Trophoblast cell (in vitro differentiated cells and primary cell): ENCODE results near the gene AGA.

Experiments used
- DNase-seq, 2 donors: peaks; one replicate each; pipeline ENCODE4 v3.0.0-alpha.2; 2016
- H2AFZ ChIP-seq: 2 replicates; pipeline ENCODE4 v1.6.1; 2013; ENCODE audit warnings: low read length, moderate library complexity, mild to moderate bottlenecking; ENCODE audit not compliant: insufficient read depth, poor library complexity
- H2AK5ac ChIP-seq: 2 replicates; pipeline ENCODE4 v1.6.1; 2013; ENCODE audit warnings: mild to moderate bottlenecking, low read length
- H2BK120ac ChIP-seq: 2 replicates; pipeline ENCODE4 v1.6.1; 2013; ENCODE audit warnings: low read length, mild to moderate bottlenecking, moderate library complexity; ENCODE audit not compliant: insufficient read depth, poor library complexity
- H2BK12ac ChIP-seq: 2 replicates; pipeline ENCODE4 v1.6.1; 2013; ENCODE audit warnings: mild to moderate bottlenecking, low read length, moderate library complexity
- H2BK5ac ChIP-seq: 2 replicates; pipeline ENCODE4 v1.6.1; 2013; ENCODE audit warnings: low read length, low read depth, moderate library complexity, mild to moderate bottlenecking; ENCODE audit not compliant: poor library complexity
- H3K14ac ChIP-seq: 2 replicates; pipeline ENCODE4 v1.6.1; 2013; ENCODE audit warnings: mild to moderate bottlenecking, low read length
- H3K18ac ChIP-seq: 2 replicates; pipeline ENCODE4 v1.6.1; 2013; ENCODE audit warnings: mild to moderate bottlenecking, low read length
- H3K23ac ChIP-seq: 2 replicates; pipeline ENCODE4 v1.6.1; 2013; ENCODE audit warnings: low read length
- H3K27ac ChIP-seq: 2 replicates; pipeline ENCODE4 v1.5.1; 2013; ENCODE audit warnings: low read depth, mild to moderate bottlenecking, inconsistent platforms, low read length, moderate library complexity
- H3K27me3 ChIP-seq: 2 replicates; pipeline ENCODE4 v1.6.1; 2013; ENCODE audit warnings: inconsistent platforms, mild to moderate bottlenecking, low read length, moderate library complexity; ENCODE audit not compliant: insufficient read depth
- H3K36me3 ChIP-seq, 2 experiments: 1 replicate in 1 of 2; 2 replicates in 1 of 2; pipeline ENCODE4 v1.6.1; 2013; ENCODE audit warnings: low read length in 2 of 2, mild to moderate bottlenecking in 2 of 2, moderate library complexity in 1 of 2; ENCODE audit not compliant: insufficient read depth in 2 of 2, control insufficient read depth in 1 of 2
- H3K4ac ChIP-seq: 2 replicates; pipeline ENCODE4 v1.6.1; 2013; ENCODE audit warnings: low read depth, mild to moderate bottlenecking, low read length, moderate library complexity
- H3K4me1 ChIP-seq, 2 experiments: 1 replicate in 1 of 2; 2 replicates in 1 of 2; pipeline ENCODE4 v1.6.1; 2013; ENCODE audit warnings: low read length in 2 of 2, mild to moderate bottlenecking in 2 of 2, moderate library complexity in 1 of 2; ENCODE audit not compliant: insufficient read depth in 2 of 2, control insufficient read depth in 1 of 2
- H3K4me2 ChIP-seq: 2 replicates; pipeline ENCODE4 v1.6.1; 2013; ENCODE audit warnings: inconsistent platforms, mild to moderate bottlenecking, low read length, moderate library complexity
- H3K4me3 ChIP-seq: 2 replicates; pipeline ENCODE4 v1.5.1; 2013; ENCODE audit warnings: mild to moderate bottlenecking, low read depth, low read length, inconsistent platforms
- H3K79me1 ChIP-seq: one replicate; pipeline ENCODE4 v1.6.1; 2013; ENCODE audit warnings: low read length
- H3K79me2 ChIP-seq: 2 replicates; pipeline ENCODE4 v1.6.1; 2013; ENCODE audit warnings: low read length, mild to moderate bottlenecking; ENCODE audit not compliant: control insufficient read depth, insufficient read depth, poor library complexity
- H3K9ac ChIP-seq: 2 replicates; pipeline ENCODE4 v1.6.1; 2013; ENCODE audit warnings: mild to moderate bottlenecking, low read length
- H3K9me3 ChIP-seq: 2 replicates; pipeline ENCODE4 v1.6.1; 2013; ENCODE audit warnings: low read depth, mild to moderate bottlenecking, control low read depth, inconsistent platforms, low read length; ENCODE audit not compliant: insufficient read depth
- H4K12ac ChIP-seq: 2 replicates; pipeline ENCODE4 v1.6.1; 2013; ENCODE audit warnings: low read depth, mild to moderate bottlenecking, low read length, moderate library complexity
- H4K8ac ChIP-seq: 2 replicates; pipeline ENCODE4 v1.6.1; 2013; ENCODE audit warnings: low read depth, mild to moderate bottlenecking, low read length, moderate library complexity
- H4K91ac ChIP-seq: one replicate; pipeline ENCODE4 v1.6.1; 2013; ENCODE audit warnings: low read depth, mild to moderate bottlenecking, low read length, moderate library complexity
- WGBS: extraction: QIAGEN DNeasy Blood & Tissue Kit; methylation state at CpG from one replicate; pipeline ENCODE4 v1.1.7; 2013; ENCODE audit warnings: missing lambda C conversion rate; ENCODE audit not compliant: insufficient read length, insufficient coverage; ENCODE audit errors: extremely low coverage; 5-methylcytosine and 5-hydroxymethylcytosine counted together

Gene AGA

GRCh38 chr4:177427192-177427591, 15.0 kb downstream of the AGA start:
- no peak overlapping the region for H2BK12ac ChIP-seq
- no peak overlapping the region for H4K8ac ChIP-seq
- no CpG with 5 or more reads among the region's 1 CpG for WGBS
- no peaks in the 10 kb centered on the region for H3K9me3 ChIP-seq
- H3K79me1 ChIP-seq: no peaks in the 10 kb centered on the region
- H3K4ac ChIP-seq: no peak overlapping the region
- no peaks in the 10 kb centered on the region for H3K4me1 ChIP-seq
- no peak overlapping the region for H3K4me3 ChIP-seq
- H3K4me2 ChIP-seq: no peak overlapping the region
- no peak overlapping the region for H3K27ac ChIP-seq
- no peak overlapping the region for H3K14ac ChIP-seq
- no peak overlapping the region for H4K12ac ChIP-seq
- H3K9ac ChIP-seq: no peak overlapping the region
- H3K27me3 ChIP-seq: no peaks in the 10 kb centered on the region
- H2BK120ac ChIP-seq: no peak overlapping the region
- no peaks in the 10 kb centered on the region for H3K36me3 ChIP-seq
- no peak overlapping the region for H2BK5ac ChIP-seq
- no peak overlapping the region for H3K23ac ChIP-seq
- DNase-seq: peak in 1 of 2 donors; percentile 54
- no peak overlapping the region for H4K91ac ChIP-seq
- H2AFZ ChIP-seq: no peak overlapping the region
- H3K79me2 ChIP-seq: no peaks in the 10 kb centered on the region
- no peak overlapping the region for H2AK5ac ChIP-seq
- H3K18ac ChIP-seq: no peak overlapping the region

GRCh38 chr4:177419434-177419833, 22.8 kb downstream of the AGA start:
- no peak for DNase-seq
- no peaks in the 10 kb centered on the region for H3K4me1 ChIP-seq
- no peak overlapping the region for H3K9ac ChIP-seq
- no peaks in the 10 kb centered on the region for H3K79me2 ChIP-seq
- no peak overlapping the region for H4K12ac ChIP-seq
- H4K8ac ChIP-seq: no peak overlapping the region
- no peak overlapping the region for H2BK120ac ChIP-seq
- no peak overlapping the region for H2AK5ac ChIP-seq
- no peak overlapping the region for H3K18ac ChIP-seq
- H2BK12ac ChIP-seq: no peak overlapping the region
- H3K23ac ChIP-seq: no peak overlapping the region
- no peak overlapping the region for H2BK5ac ChIP-seq
- H3K4ac ChIP-seq: no peak overlapping the region
- no peak overlapping the region for H3K14ac ChIP-seq
- WGBS: no CpG with 5 or more reads among the region's 3 CpGs
- no peak overlapping the region for H3K27ac ChIP-seq
- no peak overlapping the region for H4K91ac ChIP-seq
- H3K4me2 ChIP-seq: no peak overlapping the region
- H3K4me3 ChIP-seq: no peak overlapping the region
- no peaks in the 10 kb centered on the region for H3K36me3 ChIP-seq
- H2AFZ ChIP-seq: no peak overlapping the region
- no peaks in the 10 kb centered on the region for H3K79me1 ChIP-seq
- no peaks in the 10 kb centered on the region for H3K27me3 ChIP-seq
- no peaks in the 10 kb centered on the region for H3K9me3 ChIP-seq

GRCh38 chr4:177413656-177414055, 28.6 kb downstream of the AGA start:
- Histone ChIP-seq H3K79me2 (no peaks in the 10 kb centered on the region), H3K36me3 (no peaks in the 10 kb centered on the region), H3K9me3 (no peaks in the 10 kb centered on the region), H3K18ac (no peak overlapping the region), H2BK12ac (no peak overlapping the region), H3K4me1 (no peaks in the 10 kb centered on the region), H3K4ac (no peak overlapping the region), H3K9ac (no peak overlapping the region), H3K27me3 (no peaks in the 10 kb centered on the region), H2AFZ (no peak overlapping the region), H4K91ac (no peak overlapping the region), H3K23ac (no peak overlapping the region), H2BK120ac (no peak overlapping the region), H2AK5ac (no peak overlapping the region), H4K8ac (no peak overlapping the region), H3K4me2 (no peak overlapping the region), H3K79me1 (no peaks in the 10 kb centered on the region), H2BK5ac (no peak overlapping the region), H4K12ac (no peak overlapping the region), H3K14ac (no peak overlapping the region), H3K27ac (no peak overlapping the region), H3K4me3 (no peak overlapping the region)
- DNase-seq: no peak

- H3K36me3 ChIP-seq: no peaks in the 10 kb centered on the region
- H4K8ac ChIP-seq: no peak overlapping the region
- DNase-seq: no peak
- no peak overlapping the region for H2BK120ac ChIP-seq
- no CpG with 5 or more reads among the region's 1 CpG for WGBS
- H3K9ac ChIP-seq: no peak overlapping the region
- no peaks in the 10 kb centered on the region for H3K79me2 ChIP-seq
- no peak overlapping the region for H3K23ac ChIP-seq
- H3K4me1 ChIP-seq: no peaks in the 10 kb centered on the region
- no peak overlapping the region for H3K18ac ChIP-seq
- H2AFZ ChIP-seq: no peak overlapping the region
- no peak overlapping the region for H3K4me3 ChIP-seq
- no peak overlapping the region for H3K27ac ChIP-seq
- H3K14ac ChIP-seq: no peak overlapping the region
- H3K9me3 ChIP-seq: no peaks in the 10 kb centered on the region
- H2BK5ac ChIP-seq: no peak overlapping the region
- H3K4ac ChIP-seq: no peak overlapping the region
- H3K79me1 ChIP-seq: no peaks in the 10 kb centered on the region
- H4K12ac ChIP-seq: no peak overlapping the region
- no peaks in the 10 kb centered on the region for H3K27me3 ChIP-seq
- H3K4me2 ChIP-seq: no peak overlapping the region
- H2AK5ac ChIP-seq: no peak overlapping the region
- H4K91ac ChIP-seq: no peak overlapping the region
- H2BK12ac ChIP-seq: no peak overlapping the region
These were observed 29.2 kb downstream of the AGA start for GRCh38 chr4:177413076-177413475.
